GM12874 (cell line): ENCODE data around the gene TTN.

Source experiments
- TF ChIP-seq, protein P1 (sequence below): IDR thresholded peaks from 2 replicates; pipeline ENCODE4 v1.5.1; 2011; ENCODE audit warnings: low read depth, mild to moderate bottlenecking, control low read depth, low read length, moderate library complexity; ENCODE audit not compliant: insufficient read depth

Gene TTN

DNA sequence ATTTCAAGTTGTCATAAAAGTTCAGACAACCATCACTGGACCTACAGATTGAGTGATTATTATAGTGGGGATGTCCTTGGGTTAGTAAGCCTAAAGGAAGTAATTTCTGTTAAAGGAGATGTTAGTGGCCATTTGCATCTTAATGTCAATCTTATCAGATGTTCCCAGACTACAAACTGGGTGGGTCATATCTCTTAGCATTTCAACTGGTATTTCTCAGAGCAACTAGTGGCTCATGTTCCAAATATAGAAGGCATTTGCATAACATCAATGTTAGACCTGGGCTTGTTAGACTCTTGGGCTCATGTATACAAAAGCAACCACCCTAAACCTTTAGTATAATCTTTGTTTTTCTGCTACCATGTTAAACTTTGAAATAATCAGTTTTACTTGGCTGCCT, 309.1 kb downstream of the TTN start:
- TF ChIP-seq, protein P1, sequence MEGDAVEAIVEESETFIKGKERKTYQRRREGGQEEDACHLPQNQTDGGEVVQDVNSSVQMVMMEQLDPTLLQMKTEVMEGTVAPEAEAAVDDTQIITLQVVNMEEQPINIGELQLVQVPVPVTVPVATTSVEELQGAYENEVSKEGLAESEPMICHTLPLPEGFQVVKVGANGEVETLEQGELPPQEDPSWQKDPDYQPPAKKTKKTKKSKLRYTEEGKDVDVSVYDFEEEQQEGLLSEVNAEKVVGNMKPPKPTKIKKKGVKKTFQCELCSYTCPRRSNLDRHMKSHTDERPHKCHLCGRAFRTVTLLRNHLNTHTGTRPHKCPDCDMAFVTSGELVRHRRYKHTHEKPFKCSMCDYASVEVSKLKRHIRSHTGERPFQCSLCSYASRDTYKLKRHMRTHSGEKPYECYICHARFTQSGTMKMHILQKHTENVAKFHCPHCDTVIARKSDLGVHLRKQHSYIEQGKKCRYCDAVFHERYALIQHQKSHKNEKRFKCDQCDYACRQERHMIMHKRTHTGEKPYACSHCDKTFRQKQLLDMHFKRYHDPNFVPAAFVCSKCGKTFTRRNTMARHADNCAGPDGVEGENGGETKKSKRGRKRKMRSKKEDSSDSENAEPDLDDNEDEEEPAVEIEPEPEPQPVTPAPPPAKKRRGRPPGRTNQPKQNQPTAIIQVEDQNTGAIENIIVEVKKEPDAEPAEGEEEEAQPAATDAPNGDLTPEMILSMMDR, result no peak

DNA sequence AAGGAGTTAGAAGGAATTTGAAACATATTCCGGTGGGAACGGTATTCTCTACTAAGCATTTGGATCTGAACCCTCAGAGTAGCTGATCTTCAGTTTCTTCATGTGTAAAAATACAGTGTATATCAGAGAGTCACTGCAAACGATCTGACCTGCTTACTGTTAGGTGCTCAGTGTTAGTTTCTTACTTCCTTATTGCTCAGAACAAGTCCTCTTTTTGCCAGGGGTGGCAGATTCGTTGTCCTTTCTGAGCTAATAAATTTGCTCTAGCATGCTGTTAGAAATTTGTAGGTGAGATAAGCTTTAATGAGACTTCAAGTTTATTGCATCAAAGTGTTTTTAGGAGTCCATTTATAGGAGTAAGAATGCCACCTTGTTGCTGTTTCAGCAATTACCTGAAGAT, 311.2 kb downstream of the TTN start:
- TF ChIP-seq, protein P1, result no peak

DNA sequence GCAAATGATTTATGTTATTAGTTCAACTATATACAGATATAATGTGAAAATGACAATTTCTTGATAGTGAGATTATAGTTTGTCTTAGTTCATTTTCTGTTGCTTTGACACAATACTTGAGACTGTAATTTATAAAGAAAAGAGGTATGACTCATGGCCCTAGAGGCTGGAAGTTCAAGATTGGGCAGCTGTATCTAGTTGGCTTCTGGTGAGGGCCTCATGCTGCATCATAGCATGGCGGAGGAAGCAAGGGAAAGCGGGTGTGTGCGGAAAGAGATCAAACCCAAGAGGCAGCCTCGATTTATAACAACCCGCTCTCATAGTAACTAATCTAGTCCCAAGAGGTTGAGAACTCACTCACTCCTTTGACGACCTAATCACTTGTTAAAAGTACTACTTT, 315.6 kb downstream of the TTN start:
- TF ChIP-seq, protein P1, result no peak

DNA sequence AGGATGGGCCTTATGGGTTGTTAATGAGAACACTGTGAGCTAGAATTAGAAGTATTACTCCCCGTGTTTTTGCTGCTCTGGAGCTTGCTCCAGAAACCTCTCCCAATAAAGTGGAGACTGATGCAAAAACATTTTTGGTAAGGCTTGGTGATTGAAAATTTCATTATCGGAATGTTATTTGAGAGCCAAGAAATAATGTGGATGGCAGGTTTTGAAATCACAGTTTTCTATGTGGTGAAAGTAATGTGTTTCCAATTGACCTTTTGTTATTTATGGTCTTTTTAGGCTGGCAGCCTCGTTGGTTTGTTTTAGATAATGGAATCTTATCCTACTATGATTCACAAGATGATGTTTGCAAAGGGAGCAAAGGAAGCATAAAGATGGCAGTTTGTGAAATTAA, 321.9 kb downstream of the TTN start:
- TF ChIP-seq, protein P1, result no peak

DNA sequence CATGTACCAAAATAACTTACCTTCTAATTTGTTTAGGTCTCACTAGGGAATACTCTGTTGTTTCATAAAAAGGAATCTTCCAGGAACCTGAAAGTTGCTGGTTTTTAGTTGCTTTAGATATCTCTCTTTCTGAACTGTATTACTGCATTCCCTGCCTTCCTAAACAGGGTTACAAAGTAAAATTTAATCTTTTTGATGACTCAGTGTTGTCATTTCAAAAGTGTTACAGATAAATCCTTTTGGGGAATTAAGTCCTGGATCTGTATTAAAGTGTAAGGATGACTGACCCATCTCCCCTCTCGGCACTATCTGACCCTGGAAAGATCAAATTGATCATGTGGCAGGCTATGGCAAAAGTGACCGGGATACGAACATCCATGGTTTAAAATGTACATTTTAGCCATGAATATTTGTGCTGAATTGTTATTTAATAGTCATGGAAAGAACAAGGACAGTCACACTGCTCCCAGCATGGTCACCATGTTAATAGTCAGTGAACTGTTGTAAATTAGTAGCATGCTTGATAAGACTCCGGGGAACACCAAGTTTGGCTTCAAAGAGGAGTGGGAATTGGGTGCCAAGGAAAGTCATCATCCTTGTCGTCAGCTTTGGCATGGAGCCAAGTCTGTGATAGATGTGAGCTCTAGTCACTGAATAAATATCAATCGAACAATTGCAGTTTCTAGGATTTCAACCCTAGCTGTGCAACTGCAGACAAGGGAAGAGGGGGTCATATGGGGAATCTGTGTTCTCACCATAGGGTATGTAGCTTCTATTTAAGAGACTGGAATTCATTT, 322.8 kb downstream of the TTN start:
- TF ChIP-seq, protein P1, result no peak

DNA sequence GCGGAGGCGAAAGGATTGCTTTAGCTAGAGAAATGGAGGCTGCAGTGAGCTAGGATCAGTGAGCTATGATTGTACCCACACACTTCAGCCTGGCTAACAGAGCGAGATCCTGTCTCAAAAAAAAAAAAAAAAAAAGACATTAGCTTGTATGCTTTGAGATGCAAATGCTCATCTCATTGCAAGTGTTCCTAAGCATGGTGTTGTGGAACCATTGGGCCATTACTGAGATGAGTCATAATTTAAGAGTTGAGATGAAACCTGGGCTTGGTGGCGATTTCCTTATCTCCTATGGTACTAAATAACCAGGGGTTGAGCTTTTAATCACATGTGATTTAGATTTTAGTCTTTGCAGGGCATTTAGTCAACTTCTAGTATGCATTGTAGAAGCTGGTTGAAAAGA, 324.8 kb downstream of the TTN start:
- TF ChIP-seq, protein P1, result no peak

DNA sequence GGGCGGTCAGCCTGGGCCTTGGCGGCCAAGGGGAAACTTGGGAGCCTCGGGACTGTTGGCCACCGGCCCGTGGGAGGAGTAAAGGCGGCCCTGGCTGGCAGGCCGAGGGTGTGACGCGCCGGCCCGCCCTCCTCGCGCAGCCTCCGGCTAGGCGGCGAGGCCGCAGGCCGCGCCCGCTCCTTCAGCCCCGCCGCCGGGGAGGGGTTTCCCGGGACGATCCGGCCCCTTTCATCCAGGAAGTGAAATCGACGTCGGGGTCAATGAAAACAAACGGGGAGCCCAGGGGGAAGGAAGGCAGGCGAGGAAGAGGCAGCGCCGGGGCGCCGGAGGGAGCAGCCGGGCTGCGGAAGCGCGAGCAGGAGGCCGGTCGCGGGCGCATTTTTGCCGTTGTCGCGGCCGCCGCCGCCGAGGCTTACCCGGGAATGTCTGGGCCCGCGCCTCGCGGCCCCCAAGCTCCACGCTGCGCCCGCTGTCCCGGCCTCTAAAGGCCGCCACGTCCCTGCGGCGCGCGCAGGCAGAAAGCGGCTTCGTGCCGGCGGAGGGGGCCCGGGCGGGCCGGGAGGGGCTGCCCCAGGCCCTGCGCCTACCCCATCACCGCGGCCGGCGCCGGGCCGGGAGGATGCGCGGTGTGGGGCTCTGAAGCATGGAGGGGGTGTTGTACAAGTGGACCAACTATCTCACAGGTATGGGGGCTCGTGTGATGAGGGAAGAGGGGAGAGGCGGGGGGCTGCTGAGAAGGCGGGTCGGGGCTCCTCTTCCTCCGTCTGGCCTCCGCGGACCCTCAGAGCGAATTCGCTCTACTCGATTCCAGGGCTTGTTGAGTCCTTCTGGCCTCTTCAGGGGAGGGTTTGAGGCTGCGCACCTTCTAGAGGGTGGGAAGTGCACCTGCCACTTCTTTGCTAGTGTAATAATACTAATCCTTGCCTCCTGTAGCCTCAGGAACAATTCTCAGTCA, 326.7 kb downstream of the TTN start, which contains the start of gene PLEKHA3:
PLEKHA3 (plus strand) TSS at position 231 of the 955 bp plus-strand sequence; CDS start at position 644, 413 bp downstream.
- TF ChIP-seq, protein P1, result no peak
